ENCODE data around the gene CRPPA. TPM values are rescaled to one million over a fixed set of nuclear protein-coding genes. Genes with fewer than 3 reads are reported as not detected.
"Not testable (repeated sequence)": the region's sequence is repeated elsewhere in the genome, so short reads cannot be mapped to it uniquely, and the experiment has no call there.

Gene CRPPA
- total RNA-seq, 1 donor from 2014 or later: 7.5 TPM

- ATAC-seq: no peak
- intact Hi-C loops (cut with micrococcal nuclease): no loop called here
- DNase-seq: no peak
Measured at GRCh38 chr7:16399916-16400892, 21.1 kb downstream of the CRPPA start.

GRCh38 chr7:16399265-16399831, 22.0 kb downstream of the CRPPA start:
- no peak for DNase-seq
- intact Hi-C loops (cut with micrococcal nuclease): no loop called here
- ATAC-seq: no peak

GRCh38 chr7:16398146-16399017, 23.0 kb downstream of the CRPPA start:
- no peak for ATAC-seq
- DNase-seq: no peak
- intact Hi-C loops (cut with micrococcal nuclease): no loop called here

DNA sequence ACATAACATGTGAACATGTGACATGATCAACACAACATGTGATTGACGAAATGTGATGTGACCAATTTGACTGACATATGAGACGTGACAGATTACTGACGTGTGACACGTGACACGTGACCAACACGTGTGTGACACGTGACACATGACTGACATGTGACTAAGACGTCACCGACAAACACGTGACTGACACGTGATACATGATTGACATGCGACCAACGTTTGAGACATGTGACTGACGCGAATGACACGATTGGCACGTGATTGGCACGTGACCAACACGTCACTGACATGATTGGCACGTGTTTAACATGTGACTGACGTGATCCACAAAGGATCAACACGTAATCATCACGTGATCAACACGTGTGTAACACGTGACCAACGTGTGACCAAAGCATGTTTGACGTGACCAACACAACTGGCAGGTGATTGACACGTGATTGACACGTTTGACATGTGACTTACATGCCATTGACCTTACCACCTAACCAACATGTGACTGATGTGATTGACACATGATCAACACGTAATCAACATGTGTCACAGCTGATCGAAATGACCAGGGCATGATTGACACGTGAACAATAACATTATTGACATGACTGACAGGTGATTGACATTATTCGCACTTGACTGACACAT, 23.7 kb downstream of the CRPPA start:
- no peak for ATAC-seq
- no peak for DNase-seq
- intact Hi-C loops (cut with micrococcal nuclease): no loop called here

GRCh38 chr7:16396766-16397500, 24.4 kb downstream of the CRPPA start:
- DNase-seq: no peak
- no peak for ATAC-seq
- intact Hi-C loops (cut with micrococcal nuclease): no loop called here

DNA sequence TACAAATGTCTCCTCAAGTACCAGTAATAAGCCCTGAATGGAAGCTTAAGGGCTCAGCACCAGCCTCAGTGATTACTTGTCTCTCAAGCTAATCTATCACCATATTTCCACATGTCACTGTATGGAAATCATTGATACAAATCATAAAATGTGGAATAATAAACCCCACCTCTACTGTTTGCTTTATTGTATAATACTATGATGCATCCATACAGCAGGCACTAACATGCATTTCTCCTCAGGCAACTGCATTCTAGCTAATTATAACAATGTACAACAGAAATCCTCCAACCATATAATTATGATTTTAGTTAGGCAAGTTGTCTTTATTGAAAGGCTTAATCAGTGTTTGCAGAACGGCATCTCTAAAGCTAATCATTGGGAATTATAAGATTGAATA, 26.2 kb downstream of the CRPPA start:
- no peak for ATAC-seq
- no peak for DNase-seq
- intact Hi-C loops (cut with micrococcal nuclease): no loop called here

DNA sequence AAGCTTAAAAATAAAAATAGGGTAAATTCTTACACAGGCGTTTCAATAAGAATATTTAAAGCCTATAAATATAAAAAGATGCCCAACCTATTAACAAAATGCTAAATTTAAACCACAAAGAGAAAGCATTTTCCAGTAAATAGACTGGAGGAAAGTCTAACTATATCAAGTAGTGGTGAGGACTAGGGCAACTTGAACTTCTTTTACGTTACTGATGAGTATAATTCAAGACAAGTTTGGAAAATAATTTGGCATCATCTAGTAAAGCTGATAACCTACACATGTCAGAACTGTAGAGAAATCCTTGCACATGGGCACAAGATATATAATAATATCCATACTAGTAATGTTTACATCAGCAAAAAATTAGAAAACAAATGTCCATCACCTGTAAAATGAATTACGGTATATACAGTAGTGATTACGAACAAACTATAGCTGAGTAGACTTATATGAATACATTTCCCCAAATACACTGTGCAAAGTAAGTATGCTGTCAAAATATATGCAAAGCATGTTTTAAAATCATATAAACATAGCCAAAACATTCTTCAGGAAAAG, 27.4 kb downstream of the CRPPA start:
- no peak for DNase-seq
- intact Hi-C loops (cut with micrococcal nuclease): no loop called here
- ATAC-seq: no peak

DNA sequence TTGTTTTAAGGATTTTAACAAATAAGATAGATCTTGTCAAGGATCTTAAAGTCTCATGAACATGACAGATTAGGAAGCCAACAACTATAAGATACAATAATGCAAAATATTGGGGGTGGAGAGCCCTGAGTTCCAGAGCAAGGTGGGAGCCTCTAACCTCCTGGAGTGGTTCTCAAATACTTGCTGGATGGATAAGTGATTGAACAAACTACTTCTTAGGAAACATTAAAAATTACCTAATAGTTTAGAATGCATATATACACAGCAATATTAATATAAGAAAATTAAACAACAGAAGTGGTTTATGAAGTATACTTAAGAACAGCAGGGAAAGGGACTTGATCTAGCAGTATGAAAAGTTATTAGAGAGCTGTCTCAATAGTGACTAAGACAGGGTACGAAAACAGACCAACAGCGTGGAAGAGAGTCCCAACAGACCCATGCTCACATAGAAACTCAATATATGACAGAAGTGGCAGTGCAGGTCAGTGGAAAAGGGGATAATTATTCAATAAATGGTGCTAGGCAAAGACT, 28.3 kb downstream of the CRPPA start:
- no peak for DNase-seq
- intact Hi-C loops (cut with micrococcal nuclease): no loop called here
- no peak for ATAC-seq

- not testable (repeated sequence) for DNase-seq
Measured at GRCh38 chr7:16383786-16384185, 37.6 kb downstream of the CRPPA start.

GRCh38 chr7:16383103-16383502, 38.2 kb downstream of the CRPPA start:
- DNase-seq; intact Hi-C loops (cut with micrococcal nuclease); ATAC-seq: not testable (repeated sequence)

More at GRCh38 chr7:16383786-16384185, 37.6 kb downstream of the CRPPA start:
- intact Hi-C loops (cut with micrococcal nuclease); ATAC-seq: not testable (repeated sequence)

Other genes with a start within 250 kb of the CRPPA start
- gene SOSTDC1, start 44.2 kb upstream of the CRPPA start, total RNA-seq: 1.4 TPM
- gene LRRC72, start 105.3 kb upstream of the CRPPA start, total RNA-seq: not detected
- 24.6 TPM for gene ANKMY2, start 224.2 kb upstream of the CRPPA start, total RNA-seq
- gene BZW2, start 224.6 kb upstream of the CRPPA start, total RNA-seq: 377 TPM

Data from left ventricle myocardium superior (tissue), 1 donor.